K562 (cell line): ENCODE results near the gene MAGI1.

ENCODE experiments used
- CTCF ChIP-seq, 3 experiments: IDR thresholded peaks in 2 of 3; conservative IDR thresholded peaks in 1 of 3; 2 replicates each; pipeline ENCODE4 v1.5.1; 2011 to 2012; ENCODE audit warnings: low read length in 3 of 3, mild to moderate bottlenecking in 3 of 3, control low read depth in 2 of 3, improper control_type of control experiment in 1 of 3, inconsistent platforms in 1 of 3, low read depth in 1 of 3, mixed read lengths in 1 of 3, moderate library complexity in 1 of 3; ENCODE audit not compliant: insufficient read depth in 2 of 3
- IRF1 ChIP-seq: sonication (generic); formaldehyde crosslinking; IDR thresholded peaks from 2 replicates; pipeline ENCODE4 v1.8.0; 2022; ENCODE audit warnings: missing genetic modification reagents, mild to moderate bottlenecking, borderline replicate concordance
- KAT7 ChIP-seq: sonication (generic); formaldehyde crosslinking; IDR thresholded peaks from 2 replicates; pipeline ENCODE4 v1.8.0; 2022; ENCODE audit warnings: missing genetic modification reagents, mild to moderate bottlenecking, borderline replicate concordance
- NR3C1 ChIP-seq: sonication (generic); formaldehyde crosslinking; IDR thresholded peaks from 2 replicates; pipeline ENCODE4 v1.8.1; 2022; ENCODE audit warnings: missing genetic modification reagents
- POLR2A ChIP-seq: fragments of 450-650 bp; conservative IDR thresholded peaks from 2 replicates; pipeline ENCODE4 v1.6.1; 2016
- POLR2AphosphoS5 ChIP-seq: IDR thresholded peaks from 2 replicates; pipeline ENCODE4 v1.6.1; 2011; ENCODE audit warnings: mild to moderate bottlenecking, low read depth, low read length, moderate library complexity; ENCODE audit not compliant: control insufficient read depth, insufficient read depth
- RFX5 ChIP-seq: IDR thresholded peaks from 2 replicates; pipeline ENCODE4 v1.6.1; 2011; ENCODE audit warnings: low read depth, mild to moderate bottlenecking, improper control_type of control experiment, low read length
- SMC3 ChIP-seq: conservative IDR thresholded peaks from 2 replicates; pipeline ENCODE4 v1.6.1; 2011; ENCODE audit warnings: low read depth, low read length, improper control_type of control experiment; ENCODE audit not compliant: insufficient read depth
- SRF ChIP-seq, 2 experiments: fragments of 250-450, 450-650 bp in 1 of 2; sonication (Bioruptor Pico) in 1 of 2; sonication (generic) in 1 of 2; formaldehyde crosslinking; IDR thresholded peaks; 2 replicates each; pipeline versions ENCODE4 v1.5.0 to v1.5.1; 2020 to 2022; ENCODE audit warnings: mild to moderate bottlenecking in 1 of 2, missing genetic modification reagents in 1 of 2
- TF ChIP-seq, protein P1 (sequence below): sonication (generic); formaldehyde crosslinking; IDR thresholded peaks from 2 replicates; pipeline ENCODE4 v1.8.0; 2022; ENCODE audit warnings: mild to moderate bottlenecking, missing genetic modification reagents

DNA sequence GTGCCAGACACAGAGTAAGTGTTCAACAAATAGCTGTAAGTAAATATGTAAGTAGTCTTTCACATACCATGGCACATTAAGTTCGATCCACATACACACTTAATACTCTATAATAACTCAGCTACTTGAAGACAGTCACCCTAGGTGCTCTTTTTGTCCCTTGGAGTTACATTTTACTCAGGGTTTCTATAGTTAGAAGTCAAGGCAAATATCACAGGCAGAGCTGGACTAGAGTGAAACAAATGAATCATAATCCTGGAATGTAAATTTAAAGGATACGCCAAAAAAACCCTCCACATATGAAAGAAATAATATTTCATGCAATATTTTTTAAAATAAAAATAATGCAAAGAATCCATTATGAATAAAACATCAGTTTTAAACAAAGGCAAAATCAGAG lies 461.8 kb downstream of the MAGI1 start:
- TF ChIP-seq POLR2AphosphoS5 = no peak
- TF ChIP-seq POLR2A = no peak
- no peak for TF ChIP-seq SMC3
- no peak for TF ChIP-seq CTCF (IDR thresholded peaks at IDR 0.05 in 2 of 3, conservative IDR thresholded peaks at IDR 0.05 in 1 of 3; ENCODE audit: insufficient read depth in 2 of 3, low read depth in 1 of 3, low read length in 3 of 3)
- no peak for TF ChIP-seq KAT7 (CRISPR knock-in tag)
- TF ChIP-seq, protein P1, sequence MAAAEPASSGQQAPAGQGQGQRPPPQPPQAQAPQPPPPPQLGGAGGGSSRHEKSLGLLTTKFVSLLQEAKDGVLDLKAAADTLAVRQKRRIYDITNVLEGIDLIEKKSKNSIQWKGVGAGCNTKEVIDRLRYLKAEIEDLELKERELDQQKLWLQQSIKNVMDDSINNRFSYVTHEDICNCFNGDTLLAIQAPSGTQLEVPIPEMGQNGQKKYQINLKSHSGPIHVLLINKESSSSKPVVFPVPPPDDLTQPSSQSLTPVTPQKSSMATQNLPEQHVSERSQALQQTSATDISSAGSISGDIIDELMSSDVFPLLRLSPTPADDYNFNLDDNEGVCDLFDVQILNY (CRISPR knock-in tag) = no peak
- no peak for TF ChIP-seq IRF1 (CRISPR knock-in tag)
- no peak for TF ChIP-seq SRF (CRISPR knock-in tag; IDR thresholded peaks at IDR 0.05)
- TF ChIP-seq RFX5 = no peak
- no peak for TF ChIP-seq NR3C1 (CRISPR knock-in tag)
